HEK293 (cell line): Measurements from ENCODE around the gene POLN.

ENCODE experiments used
- CTCF ChIA-PET: fragments of 350-600 bp; formaldehyde crosslinking; extraction: SDS; loops from one replicate; lab custom pipeline; 2021; ENCODE audit warnings: antibody characterized with exemption; lab: Yijun Ruan, JAX
- POLR2A ChIA-PET: fragments of 300-600 bp; formaldehyde crosslinking; extraction: SDS; loops from one replicate; lab custom pipeline; 2020; ENCODE audit warnings: antibody characterized with exemption, inconsistent platforms; lab: Yijun Ruan, JAX
- H3K27ac ChIP-seq: fragments of 200-500 bp; sonication (Bioruptor generic); 2 replicates; pipeline ENCODE4 v1.5.1; 2014; ENCODE audit warnings: low read depth, low read length, control low read depth, inconsistent platforms; ENCODE audit errors: extremely low read depth
- H3K36me3 ChIP-seq, 2 experiments: fragments of 200-500 bp in 1 of 2; sonication (Bioruptor generic) in 1 of 2; 1 replicate in 1 of 2; 2 replicates in 1 of 2; pipeline ENCODE4 v1.5.1; 2014 to 2017; ENCODE audit warnings: inconsistent platforms in 2 of 2, low read length in 2 of 2; ENCODE audit not compliant: control insufficient read depth in 2 of 2, insufficient read depth in 1 of 2
- H3K4me1 ChIP-seq: fragments of 200-500 bp; sonication (Bioruptor generic); 2 replicates; pipeline ENCODE4 v1.5.1; 2014; ENCODE audit warnings: mild to moderate bottlenecking, low read length, inconsistent platforms; ENCODE audit not compliant: control insufficient read depth, insufficient read depth
- H3K4me3 ChIP-seq: 2 replicates; pipeline ENCODE4 v1.5.1; 2011; ENCODE audit warnings: low read depth, mild to moderate bottlenecking, control low read depth, low read length, moderate library complexity
- H3K9me3 ChIP-seq: fragments of 200-500 bp; sonication (Bioruptor generic); 2 replicates; pipeline ENCODE4 v1.5.1; 2014; ENCODE audit warnings: low read depth, low read length, inconsistent platforms; ENCODE audit not compliant: control insufficient read depth, insufficient read depth
- INSM2 ChIP-seq: fragments of 450-650 bp; formaldehyde crosslinking; IDR thresholded peaks from 2 replicates; pipeline ENCODE4 v1.5.1; 2016; ENCODE audit warnings: missing biosample characterization, missing genetic modification characterization
- KLF17 ChIP-seq: fragments of 450-650 bp; formaldehyde crosslinking; IDR thresholded peaks from 2 replicates; pipeline ENCODE4 v1.5.1; 2016; ENCODE audit warnings: missing biosample characterization, missing genetic modification characterization
- MEIS1 ChIP-seq: sonication (generic); formaldehyde crosslinking; IDR thresholded peaks from 2 replicates; pipeline ENCODE4 v1.8.1; 2022; ENCODE audit warnings: missing genetic modification reagents, mild to moderate bottlenecking, borderline replicate concordance
- PRDM1 ChIP-seq: fragments of 450-650 bp; formaldehyde crosslinking; IDR thresholded peaks from 2 replicates; pipeline ENCODE4; 2016; ENCODE audit warnings: missing biosample characterization, missing genetic modification characterization
- SP3 ChIP-seq: fragments of 450-650 bp; formaldehyde crosslinking; IDR thresholded peaks from 2 replicates; pipeline ENCODE4 v1.5.1; 2016; ENCODE audit warnings: missing biosample characterization, missing genetic modification characterization
- ZEB2 ChIP-seq: fragments of 450-650 bp; formaldehyde crosslinking; IDR thresholded peaks from 2 replicates; pipeline ENCODE4 v1.5.1; 2016; ENCODE audit warnings: missing biosample characterization, missing genetic modification characterization
- ZIC2 ChIP-seq: fragments of 450-650 bp; formaldehyde crosslinking; IDR thresholded peaks from 2 replicates; pipeline ENCODE4 v1.5.1; 2016; ENCODE audit warnings: missing biosample characterization, missing genetic modification characterization
- ZNF324 ChIP-seq: fragments of 450-650 bp; formaldehyde crosslinking; IDR thresholded peaks from 2 replicates; pipeline ENCODE4 v1.5.1; 2016; ENCODE audit warnings: missing biosample characterization, missing genetic modification characterization
- ZNF362 ChIP-seq: fragments of 450-650 bp; formaldehyde crosslinking; IDR thresholded peaks from 2 replicates; pipeline ENCODE4 v1.5.1; 2016; ENCODE audit warnings: missing biosample characterization, missing genetic modification characterization
- ZNF488 ChIP-seq: fragments of 450-650 bp; formaldehyde crosslinking; IDR thresholded peaks from 2 replicates; pipeline ENCODE4 v1.5.1; 2016; ENCODE audit warnings: missing biosample characterization, missing genetic modification characterization
- ZNF518A ChIP-seq: fragments of 450-650 bp; formaldehyde crosslinking; conservative IDR thresholded peaks from 2 replicates; pipeline ENCODE4 v1.5.1; 2016; ENCODE audit warnings: low read depth, missing biosample characterization, missing genetic modification characterization
- ZNF521 ChIP-seq: fragments of 450-650 bp; formaldehyde crosslinking; IDR thresholded peaks from 2 replicates; pipeline ENCODE4 v1.5.1; 2017; ENCODE audit warnings: missing biosample characterization, mild to moderate bottlenecking, missing genetic modification characterization
- ZNF558 ChIP-seq: fragments of 450-650 bp; formaldehyde crosslinking; IDR thresholded peaks from 2 replicates; pipeline ENCODE4 v1.5.1; 2016; ENCODE audit warnings: missing biosample characterization, missing genetic modification characterization
- ZNF561 ChIP-seq: fragments of 450-650 bp; IDR thresholded peaks from 2 replicates; pipeline ENCODE4 v1.5.1; 2018; ENCODE audit warnings: missing biosample characterization, missing genetic modification characterization, borderline replicate concordance
- ZNF610 ChIP-seq: fragments of 450-650 bp; formaldehyde crosslinking; IDR thresholded peaks from 2 replicates; pipeline ENCODE4 v1.5.1; 2016; ENCODE audit warnings: missing biosample characterization, missing genetic modification characterization, borderline replicate concordance
- ZNF660 ChIP-seq: fragments of 450-650 bp; IDR thresholded peaks from 2 replicates; pipeline ENCODE4 v1.5.1; 2018; ENCODE audit warnings: missing biosample characterization, mild to moderate bottlenecking, missing genetic modification characterization
- ZNF670 ChIP-seq: fragments of 450-650 bp; formaldehyde crosslinking; IDR thresholded peaks from 2 replicates; pipeline ENCODE4 v1.5.1; 2016; ENCODE audit warnings: missing biosample characterization, missing genetic modification characterization, low read depth
- ZNF776 ChIP-seq: fragments of 450-650 bp; formaldehyde crosslinking; IDR thresholded peaks from 2 replicates; pipeline ENCODE4 v1.5.0; 2017; ENCODE audit warnings: missing biosample characterization, missing genetic modification characterization, borderline replicate concordance

Gene POLN

GRCh38 chr4:2116687-2117400 is 125.1 kb downstream of the POLN start:
- Histone ChIP-seq H3K4me1 (no peaks in the 10 kb centered on the region), H3K27ac (no peak overlapping the region), H3K9me3 (no peaks in the 10 kb centered on the region), H3K36me3 (no peaks in the 10 kb centered on the region), H3K4me3 (no peak overlapping the region)
- POLR2A ChIA-PET = no interaction called here
- TF ChIP-seq PRDM1 (tag by site-specific recombination) (no peak), KLF17 (no peak), INSM2 (tag by site-specific recombination) (no peak), ZNF561 (no peak), ZNF362 (tag by site-specific recombination) (no peak), SP3 (tag by site-specific recombination) (no peak), MEIS1 (CRISPR knock-in tag) (no peak), ZNF521 (tag by site-specific recombination) (no peak), ZNF324 (tag by site-specific recombination) (no peak), ZNF776 (tag by site-specific recombination) (no peak), ZNF518A (tag by site-specific recombination) (no peak), ZNF610 (no peak), ZNF488 (tag by site-specific recombination) (no peak), ZEB2 (no peak), ZNF660 (tag by site-specific recombination) (no peak), ZIC2 (tag by site-specific recombination) (no peak), ZNF558 (tag by site-specific recombination) (no peak), ZNF670 (no peak)
- CTCF ChIA-PET = interaction anchor here (0.5 kb wide), 1 partner anchor 102 kb away, joined by 7 read pairs; no protein-coding TSS in a partner anchor
